ENCODE data around the gene ETNK1. TPM values are rescaled to one million over a fixed set of nuclear protein-coding genes. Genes with fewer than 3 reads are reported as not detected.

ETNK1 gene
- total and polyA plus RNA-seq, 4 donors = 14.3 to 129 (median 48.5) TPM

- H3K27me3 ChIP-seq (ENCODE audit: control insufficient read depth in 3 of 3, insufficient read depth in 3 of 3, low read length in 2 of 3) = no peaks in the 10 kb centered on the region
- peaks cover 0 to 10% (median 0%) of the 10 kb centered on the region in 4 donors for H3K36me3 ChIP-seq (ENCODE audit: control insufficient read depth in 4 of 4, insufficient read depth in 4 of 4, low read length in 4 of 4)
- peaks cover 0 to 3% (median 0%) of the 10 kb centered on the region in 5 donors for H3K4me1 ChIP-seq (ENCODE audit: control insufficient read depth in 5 of 5, insufficient read depth in 5 of 5, low read length in 5 of 5)
- no peak for TF ChIP-seq CTCF (IDR thresholded peaks at IDR 0.05; ENCODE audit: control extremely low read depth, extremely low read depth)
- DNase-seq (no peak), ATAC-seq (ENCODE audit: insufficient read depth, low FRiP score) (no peak)
- no peak overlapping the region for H3K27ac ChIP-seq (ENCODE audit: low read depth in 1 of 2, low read length in 1 of 2)
- no peak overlapping the region for H3K4me3 ChIP-seq
- H3K9me3 ChIP-seq (ENCODE audit: control insufficient read depth in 4 of 4, insufficient read depth in 3 of 4, low read length in 3 of 4) = no peaks in the 10 kb centered on the region
- H3K9ac ChIP-seq (ENCODE audit: insufficient read depth in 1 of 2, low read length in 2 of 2) = no peak overlapping the region
- WGBS, 2 donors = 45 to 53% methylated on average over 2 of the region's 2 CpGs
Measured at GRCh38 chr12:22653075-22653474, 28.1 kb downstream of the ETNK1 start.

DNA sequence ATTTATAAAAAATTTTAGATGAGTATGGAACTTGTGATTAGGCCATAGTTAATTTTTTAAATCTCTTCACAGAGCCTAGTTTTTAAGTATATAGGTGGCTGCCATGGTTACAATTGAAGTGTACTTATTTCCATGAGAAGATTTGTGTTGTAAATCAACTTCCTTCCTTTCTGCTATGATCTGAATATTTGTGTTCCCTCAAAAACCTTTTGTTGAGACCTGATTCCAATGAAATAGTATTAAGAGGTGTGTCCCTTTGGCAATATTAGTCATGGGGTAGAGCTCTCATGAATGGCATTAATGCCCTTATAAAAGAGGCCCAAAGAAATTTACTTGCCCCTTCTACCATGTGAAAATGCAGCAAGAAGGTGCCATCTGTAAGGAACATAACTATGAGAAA, 28.8 kb downstream of the ETNK1 start:
- no peaks in the 10 kb centered on the region for H3K9me3 ChIP-seq (ENCODE audit: control insufficient read depth in 4 of 4, insufficient read depth in 3 of 4, low read length in 3 of 4)
- no peak for DNase-seq
- no peak overlapping the region for H3K27ac ChIP-seq (ENCODE audit: low read depth in 1 of 2, low read length in 1 of 2)
- H3K9ac ChIP-seq (ENCODE audit: insufficient read depth in 1 of 2, low read length in 2 of 2) = no peak overlapping the region
- H3K36me3 ChIP-seq (ENCODE audit: control insufficient read depth in 4 of 4, insufficient read depth in 4 of 4, low read length in 4 of 4) = peaks cover 0 to 11% (median 0%) of the 10 kb centered on the region in 4 donors
- H3K4me3 ChIP-seq = no peak overlapping the region
- no peaks in the 10 kb centered on the region for H3K27me3 ChIP-seq (ENCODE audit: control insufficient read depth in 3 of 3, insufficient read depth in 3 of 3, low read length in 2 of 3)
- H3K4me1 ChIP-seq (ENCODE audit: control insufficient read depth in 5 of 5, insufficient read depth in 5 of 5, low read length in 5 of 5) = peaks cover 0 to 5% (median 0%) of the 10 kb centered on the region in 5 donors
- no peak for ATAC-seq (ENCODE audit: insufficient read depth, low FRiP score)
- TF ChIP-seq CTCF (IDR thresholded peaks at IDR 0.05; ENCODE audit: control extremely low read depth, extremely low read depth) = no peak

DNA sequence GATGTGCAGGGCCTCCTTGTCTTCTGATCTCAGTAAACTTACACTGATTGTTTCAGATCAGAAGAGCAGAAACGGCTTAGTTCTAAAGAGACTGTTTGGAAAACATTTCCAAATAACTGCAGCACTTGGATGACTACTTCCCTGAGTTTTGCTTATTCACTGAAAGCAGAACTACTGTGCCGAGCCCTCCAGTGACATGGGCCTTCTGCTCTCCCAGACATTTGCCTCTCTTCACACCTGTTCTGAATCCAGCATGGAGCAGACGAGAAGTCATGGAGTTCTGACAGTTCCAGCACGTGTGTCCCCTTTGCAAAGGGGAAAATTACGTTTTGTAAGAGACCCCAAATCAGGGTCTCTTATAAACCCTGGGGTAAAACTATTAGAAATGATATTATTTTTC, 31.4 kb downstream of the ETNK1 start:
- WGBS, 2 donors = 70 to 75% methylated on average over 5 of the region's 5 CpGs
- Histone ChIP-seq H3K4me1 (ENCODE audit: control insufficient read depth in 5 of 5, insufficient read depth in 5 of 5, low read length in 5 of 5) (peaks cover 0 to 5% (median 0%) of the 10 kb centered on the region in 5 donors), H3K36me3 (ENCODE audit: control insufficient read depth in 4 of 4, insufficient read depth in 4 of 4, low read length in 4 of 4) (peaks cover 0 to 10% (median 2%) of the 10 kb centered on the region in 4 donors), H3K9ac (ENCODE audit: insufficient read depth in 1 of 2, low read length in 2 of 2) (no peak overlapping the region), H3K4me3 (no peak overlapping the region), H3K27ac (ENCODE audit: low read depth in 1 of 2, low read length in 1 of 2) (no peak overlapping the region), H3K9me3 (ENCODE audit: control insufficient read depth in 4 of 4, insufficient read depth in 3 of 4, low read length in 3 of 4) (no peaks in the 10 kb centered on the region), H3K27me3 (ENCODE audit: control insufficient read depth in 3 of 3, insufficient read depth in 3 of 3, low read length in 2 of 3) (no peaks in the 10 kb centered on the region)
- ATAC-seq (ENCODE audit: insufficient read depth, low FRiP score) (no peak), DNase-seq (no peak)
- TF ChIP-seq CTCF (IDR thresholded peaks at IDR 0.05; ENCODE audit: control extremely low read depth, extremely low read depth) = no peak

- peak in 1 of 3 donors; percentile 6 for DNase-seq
Measured at GRCh38 chr12:22656831-22657230, 31.9 kb downstream of the ETNK1 start.

More at GRCh38 chr12:22656831-22657230, 31.9 kb downstream of the ETNK1 start:
- Histone ChIP-seq H3K27me3 (ENCODE audit: control insufficient read depth in 3 of 3, insufficient read depth in 3 of 3, low read length in 2 of 3) (no peaks in the 10 kb centered on the region), H3K4me3 (no peak overlapping the region), H3K9ac (ENCODE audit: insufficient read depth in 1 of 2, low read length in 2 of 2) (no peak overlapping the region), H3K27ac (ENCODE audit: low read depth in 1 of 2, low read length in 1 of 2) (no peak overlapping the region), H3K4me1 (ENCODE audit: control insufficient read depth in 5 of 5, insufficient read depth in 5 of 5, low read length in 5 of 5) (peaks cover 0 to 5% (median 0%) of the 10 kb centered on the region in 5 donors), H3K36me3 (ENCODE audit: control insufficient read depth in 4 of 4, insufficient read depth in 4 of 4, low read length in 4 of 4) (peaks cover 0 to 9% (median 2%) of the 10 kb centered on the region in 4 donors), H3K9me3 (ENCODE audit: control insufficient read depth in 4 of 4, insufficient read depth in 3 of 4, low read length in 3 of 4) (no peaks in the 10 kb centered on the region)
- TF ChIP-seq CTCF (IDR thresholded peaks at IDR 0.05; ENCODE audit: control extremely low read depth, extremely low read depth) = no peak
- 83 to 98% methylated on average over 1 of the region's 1 CpG for WGBS, 2 donors
- ATAC-seq (ENCODE audit: insufficient read depth, low FRiP score) = no peak
